GM12874 (cell line): ENCODE measurements around the gene FGFR2.

Source experiments
- TF ChIP-seq, protein P1 (sequence below): IDR thresholded peaks from 2 replicates; pipeline ENCODE4 v1.5.1; 2011; ENCODE audit warnings: low read depth, mild to moderate bottlenecking, control low read depth, low read length, moderate library complexity; ENCODE audit not compliant: insufficient read depth

FGFR2 gene

DNA sequence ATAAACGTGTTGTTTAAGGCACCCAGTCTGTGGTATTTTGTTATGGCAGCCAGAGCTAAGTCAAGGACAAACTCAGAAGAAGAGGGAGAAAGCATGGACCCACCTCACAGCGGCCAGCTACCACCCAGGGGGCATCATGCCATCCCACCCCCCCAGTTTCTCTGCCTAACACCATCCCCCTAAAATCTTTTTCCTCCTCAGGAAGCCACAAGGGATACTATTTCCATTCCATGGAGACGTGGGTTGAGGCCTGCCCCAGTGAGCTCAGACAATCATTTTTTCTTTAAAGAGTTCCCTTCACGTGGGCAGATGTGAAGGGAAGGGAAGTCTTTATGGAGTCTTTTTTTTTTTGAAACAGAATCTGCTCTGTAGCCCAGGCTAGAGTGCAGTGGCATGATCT, 131.8 kb downstream of the FGFR2 start:
- TF ChIP-seq, protein P1, sequence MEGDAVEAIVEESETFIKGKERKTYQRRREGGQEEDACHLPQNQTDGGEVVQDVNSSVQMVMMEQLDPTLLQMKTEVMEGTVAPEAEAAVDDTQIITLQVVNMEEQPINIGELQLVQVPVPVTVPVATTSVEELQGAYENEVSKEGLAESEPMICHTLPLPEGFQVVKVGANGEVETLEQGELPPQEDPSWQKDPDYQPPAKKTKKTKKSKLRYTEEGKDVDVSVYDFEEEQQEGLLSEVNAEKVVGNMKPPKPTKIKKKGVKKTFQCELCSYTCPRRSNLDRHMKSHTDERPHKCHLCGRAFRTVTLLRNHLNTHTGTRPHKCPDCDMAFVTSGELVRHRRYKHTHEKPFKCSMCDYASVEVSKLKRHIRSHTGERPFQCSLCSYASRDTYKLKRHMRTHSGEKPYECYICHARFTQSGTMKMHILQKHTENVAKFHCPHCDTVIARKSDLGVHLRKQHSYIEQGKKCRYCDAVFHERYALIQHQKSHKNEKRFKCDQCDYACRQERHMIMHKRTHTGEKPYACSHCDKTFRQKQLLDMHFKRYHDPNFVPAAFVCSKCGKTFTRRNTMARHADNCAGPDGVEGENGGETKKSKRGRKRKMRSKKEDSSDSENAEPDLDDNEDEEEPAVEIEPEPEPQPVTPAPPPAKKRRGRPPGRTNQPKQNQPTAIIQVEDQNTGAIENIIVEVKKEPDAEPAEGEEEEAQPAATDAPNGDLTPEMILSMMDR = no peak

DNA sequence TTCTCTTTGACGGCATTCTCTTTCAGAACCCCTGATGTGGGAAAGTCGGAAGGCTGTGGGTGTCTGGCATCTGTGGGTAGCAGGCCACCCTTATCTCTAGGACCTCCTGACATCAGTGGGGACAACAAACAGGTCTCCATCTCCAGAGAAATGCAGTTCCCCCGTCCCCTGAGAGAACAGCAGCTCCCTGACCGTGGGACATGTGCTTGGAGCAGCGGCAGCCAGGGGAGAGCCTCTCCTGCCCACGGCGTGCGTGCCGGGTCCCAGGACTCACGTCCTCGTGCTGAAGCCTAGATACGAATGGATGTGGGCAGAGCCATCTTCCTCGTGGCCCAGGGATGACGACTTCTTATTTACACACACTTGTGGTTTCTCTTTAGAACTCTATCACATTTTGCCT, 133.0 kb downstream of the FGFR2 start:
- TF ChIP-seq, protein P1 = no peak

GRCh38 chr10:121464517-121464916, 133.7 kb downstream of the FGFR2 start:
- TF ChIP-seq, protein P1 = no peak

GRCh38 chr10:121462955-121463354, 135.3 kb downstream of the FGFR2 start:
- TF ChIP-seq, protein P1 = no peak

GRCh38 chr10:121462281-121462680, 136.0 kb downstream of the FGFR2 start:
- TF ChIP-seq, protein P1 = no peak

DNA sequence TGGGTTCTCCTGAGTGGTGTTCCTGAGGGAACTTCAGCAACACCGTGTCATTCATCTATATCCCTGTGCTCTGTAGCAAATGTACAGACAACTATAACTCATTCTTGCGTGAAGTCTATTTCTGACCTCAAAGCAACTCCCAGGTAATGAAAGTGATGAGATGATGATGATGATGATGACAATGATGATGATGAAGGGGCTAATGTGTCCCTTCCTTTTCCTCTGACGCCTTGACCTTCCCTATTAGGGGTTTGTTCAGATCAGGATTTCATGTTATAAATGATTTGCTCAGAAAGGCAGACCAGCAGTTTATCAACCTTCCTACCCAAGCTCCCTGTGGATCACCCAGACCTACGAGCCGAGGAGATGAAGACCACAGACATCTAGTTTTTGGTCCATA, 136.9 kb downstream of the FGFR2 start:
- TF ChIP-seq, protein P1 = no peak

- TF ChIP-seq, protein P1 = no peak
Measured at GRCh38 chr10:121460733-121461132, 137.5 kb downstream of the FGFR2 start.
